ENCODE data around the gene FSTL4.

The FSTL4 gene

DNA sequence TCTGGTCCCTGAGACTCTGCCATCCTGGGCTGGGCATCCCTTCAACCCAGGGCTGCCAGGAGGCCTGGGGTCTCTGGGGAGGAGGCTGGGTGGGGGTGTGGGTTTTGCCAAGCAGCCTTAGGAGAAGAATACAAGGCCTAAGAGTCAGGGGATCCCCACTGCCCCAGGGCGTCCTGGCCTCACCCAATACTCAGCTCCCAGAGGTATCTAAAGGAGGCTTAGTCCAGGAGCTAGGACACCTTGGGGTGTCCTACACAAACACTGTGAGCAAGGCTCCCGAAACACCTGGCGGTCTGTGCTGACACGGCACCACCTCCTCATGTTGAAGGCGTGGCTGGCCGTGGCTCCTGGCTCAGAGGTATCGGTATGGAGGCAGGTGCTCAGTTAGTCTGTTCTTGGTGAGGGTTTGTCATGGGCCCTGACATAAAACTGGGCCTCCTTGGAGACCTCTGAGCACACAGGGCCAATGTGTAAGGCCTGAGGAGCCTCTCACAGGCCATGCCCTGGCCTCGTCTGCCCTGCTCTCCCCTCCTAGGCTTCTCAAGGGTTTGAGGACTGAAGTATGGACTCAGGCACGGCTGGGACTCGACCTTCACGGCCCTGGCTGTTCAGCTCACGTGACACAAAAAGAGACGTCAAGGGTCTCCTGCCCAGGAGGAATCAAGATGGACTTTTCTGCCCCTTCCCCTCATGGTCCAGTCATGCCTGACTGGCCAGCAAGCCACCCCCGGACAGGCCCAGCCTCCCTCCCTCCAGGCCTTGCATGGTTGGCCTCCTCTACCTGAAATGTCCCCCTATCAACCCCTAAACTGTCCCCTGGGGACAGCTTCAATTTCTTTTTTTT lies 277.3 kb downstream of the FSTL4 start:
- DNase-seq = no peak

DNA sequence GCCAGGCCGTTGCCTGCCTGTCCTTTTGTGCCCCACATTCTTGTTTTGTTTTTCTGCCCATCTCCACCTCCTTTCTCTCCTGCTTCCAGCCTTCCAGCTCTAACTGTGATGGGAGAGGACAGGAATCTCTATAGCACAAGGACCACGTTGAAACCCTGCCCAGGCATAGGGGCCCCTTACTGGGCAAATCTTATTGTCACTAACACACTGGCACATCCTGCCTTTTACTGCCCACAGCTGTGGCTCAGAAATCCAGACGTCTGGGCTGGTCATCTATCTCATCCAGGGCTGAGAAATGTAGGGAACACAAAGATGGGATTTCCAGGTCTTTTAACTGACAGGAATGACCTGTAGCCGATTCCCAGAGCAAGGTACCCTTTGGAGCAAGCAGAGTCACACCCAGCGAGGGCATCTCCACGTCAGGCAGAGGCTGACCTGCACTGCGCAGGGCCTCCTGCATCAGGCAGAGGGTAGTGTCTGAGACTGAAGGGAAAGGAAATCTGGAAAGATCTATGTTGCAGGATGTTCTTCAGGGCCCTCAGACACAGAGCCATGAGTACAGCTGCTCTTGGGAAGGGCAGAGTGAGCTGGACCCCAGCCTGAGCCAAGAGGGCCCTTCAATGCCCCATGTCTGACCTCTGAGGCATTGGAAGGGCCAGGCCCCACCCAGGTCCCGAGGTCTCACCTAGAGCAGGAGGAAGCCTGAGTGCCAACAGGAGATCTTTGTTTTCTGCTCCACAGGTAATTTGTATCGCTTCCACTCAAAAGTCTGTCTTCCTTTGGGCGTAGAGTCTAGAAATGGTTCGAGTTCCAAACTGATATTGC lies 278.8 kb downstream of the FSTL4 start:
- no peak for DNase-seq

DNA sequence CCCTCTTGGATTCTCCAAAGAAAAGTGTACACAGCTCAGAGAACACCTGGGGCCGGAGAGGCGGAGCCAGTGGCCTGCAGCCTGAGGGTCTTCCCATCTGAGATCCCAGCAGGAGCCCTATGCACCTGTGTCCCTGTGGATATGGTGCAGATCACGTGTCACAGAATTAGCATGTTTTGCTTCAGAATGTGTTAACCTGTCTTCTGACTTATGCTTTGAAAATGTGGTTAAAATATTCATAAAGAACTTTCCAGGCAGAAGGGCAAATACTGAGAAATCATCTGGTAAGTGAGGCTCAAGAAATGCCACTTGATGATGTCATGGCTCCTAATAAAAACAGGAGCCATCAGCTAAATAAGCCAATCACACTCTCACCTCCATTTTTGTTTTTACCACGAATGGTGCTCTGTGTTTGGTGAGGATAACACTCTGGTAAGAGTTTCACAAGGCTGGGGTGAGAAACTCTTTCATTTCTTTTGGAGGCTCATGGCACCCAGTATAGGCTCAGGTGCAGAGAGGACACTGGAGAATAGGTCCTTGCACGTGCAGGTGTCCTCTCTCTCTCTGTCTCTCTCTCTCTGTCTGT lies 279.8 kb downstream of the FSTL4 start:
- no peak for DNase-seq

DNA sequence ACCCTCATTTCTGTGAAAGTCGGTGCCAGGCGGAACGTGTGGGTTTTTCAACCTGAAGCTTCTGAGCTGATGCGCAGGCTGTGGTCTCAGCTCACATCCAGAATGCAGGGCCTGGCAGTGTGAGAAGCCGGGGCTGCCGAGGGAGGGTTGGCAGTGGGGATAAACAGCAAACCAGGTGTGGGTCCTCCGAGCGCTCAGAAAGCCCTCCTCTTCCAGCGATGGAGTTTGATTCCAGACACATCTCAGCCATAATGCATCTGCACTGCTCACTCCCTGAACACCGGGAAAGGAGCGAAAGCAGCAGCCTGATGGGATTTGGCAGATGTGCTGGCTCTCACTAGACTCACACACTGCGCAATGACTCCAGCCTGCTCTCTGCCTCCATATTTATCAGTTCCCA lies 280.4 kb downstream of the FSTL4 start:
- no peak for DNase-seq

DNA sequence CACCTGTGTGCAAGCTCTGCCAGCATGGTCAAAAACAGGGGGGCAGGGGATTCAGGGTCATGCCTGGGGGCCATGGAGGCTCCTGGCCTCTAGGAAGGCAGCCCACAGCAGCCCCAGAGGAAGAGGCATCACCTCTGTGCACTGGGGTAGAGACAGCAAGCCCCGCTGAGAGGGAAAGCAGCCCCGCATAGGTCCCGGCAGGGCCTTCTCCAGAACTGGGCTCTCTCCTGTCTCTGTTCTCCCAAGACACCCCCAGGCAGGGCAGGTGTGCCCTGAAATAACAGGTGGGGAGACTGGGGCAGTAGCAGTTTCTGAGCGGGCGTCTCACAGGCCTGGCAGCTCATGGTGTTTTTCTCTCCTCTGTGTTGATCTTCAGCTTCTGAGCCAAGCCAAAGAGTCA lies 281.4 kb downstream of the FSTL4 start:
- DNase-seq = no peak

DNA sequence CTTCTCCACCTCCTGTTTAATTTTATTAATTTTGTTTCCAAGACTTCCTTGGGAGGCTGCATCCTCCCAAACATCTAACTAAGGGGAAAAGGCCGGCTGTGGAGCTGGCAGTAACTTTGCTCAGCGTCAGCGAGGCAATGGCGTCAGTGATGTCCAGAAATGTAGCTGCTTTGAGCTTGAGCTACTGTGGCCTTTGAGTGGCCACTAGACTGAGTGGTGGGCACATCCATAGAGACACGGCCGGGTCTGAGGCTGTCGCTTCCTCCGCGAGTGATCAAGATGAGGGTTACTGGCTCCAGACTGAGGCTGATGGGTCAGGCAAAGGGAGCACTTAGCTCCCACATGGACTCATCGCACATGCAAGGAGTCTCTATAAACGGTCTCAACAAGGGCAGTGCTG lies 283.5 kb downstream of the FSTL4 start:
- no peak for DNase-seq

DNA sequence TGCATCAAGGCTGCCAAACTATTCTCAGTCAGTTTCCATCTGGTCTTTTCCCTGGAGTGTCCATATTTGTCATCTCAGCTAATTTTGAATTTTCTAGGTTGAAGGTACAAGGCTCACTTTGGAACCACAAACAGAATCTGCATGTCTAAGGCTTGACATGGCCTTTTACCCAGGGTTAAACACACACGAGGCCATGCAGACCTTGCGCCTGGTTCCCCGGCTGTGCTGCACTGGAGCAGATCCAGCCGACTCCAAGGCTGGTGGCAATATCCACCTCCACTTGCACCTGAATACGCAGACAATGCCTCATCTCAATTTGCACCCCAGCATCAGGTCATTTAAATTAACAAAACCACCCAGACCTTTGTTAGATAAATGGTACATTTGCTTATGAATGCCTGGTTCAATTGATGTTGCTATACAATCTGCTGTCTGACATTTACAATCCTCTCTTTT lies 284.4 kb downstream of the FSTL4 start:
- no peak for DNase-seq

DNA sequence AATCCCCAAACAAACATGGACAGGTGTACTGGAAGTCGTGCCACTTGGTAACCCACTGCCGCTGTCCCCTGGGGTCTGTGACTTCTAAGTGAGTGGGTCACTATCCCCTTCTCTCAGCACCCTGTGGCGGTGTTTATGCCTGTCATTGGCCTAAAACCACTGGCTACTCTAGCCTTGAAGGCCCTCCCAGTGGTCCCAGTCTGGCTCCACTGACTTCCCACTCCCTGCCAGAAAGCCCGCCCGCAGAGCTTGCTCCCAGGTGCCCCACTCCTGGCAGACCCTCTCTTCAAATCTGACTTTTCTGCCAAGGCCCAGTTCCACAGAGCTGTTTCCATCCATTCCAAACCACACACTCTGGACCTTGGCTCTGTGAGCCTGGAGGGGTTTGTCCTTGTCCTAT lies 286.0 kb downstream of the FSTL4 start:
- DNase-seq = no peak

DNA sequence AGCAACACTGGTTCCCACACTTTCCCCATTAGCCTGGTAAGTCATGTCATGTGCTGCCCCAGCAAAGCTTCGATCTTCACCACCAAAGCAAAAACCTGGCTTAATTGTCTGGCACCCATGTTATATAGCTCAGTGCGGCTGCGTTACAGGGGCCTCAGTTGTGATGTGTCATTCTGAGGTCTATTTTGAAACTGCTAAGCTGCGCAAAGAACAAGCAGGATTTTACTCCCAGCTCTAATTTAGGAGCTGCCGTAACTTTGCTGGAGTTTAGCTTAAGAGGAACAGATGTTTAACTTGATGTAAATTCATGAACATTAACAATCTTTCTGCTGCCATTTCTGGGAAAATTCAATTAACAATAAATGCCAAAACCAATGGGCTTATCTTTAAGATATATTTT lies 286.5 kb downstream of the FSTL4 start:
- no peak for DNase-seq

DNA sequence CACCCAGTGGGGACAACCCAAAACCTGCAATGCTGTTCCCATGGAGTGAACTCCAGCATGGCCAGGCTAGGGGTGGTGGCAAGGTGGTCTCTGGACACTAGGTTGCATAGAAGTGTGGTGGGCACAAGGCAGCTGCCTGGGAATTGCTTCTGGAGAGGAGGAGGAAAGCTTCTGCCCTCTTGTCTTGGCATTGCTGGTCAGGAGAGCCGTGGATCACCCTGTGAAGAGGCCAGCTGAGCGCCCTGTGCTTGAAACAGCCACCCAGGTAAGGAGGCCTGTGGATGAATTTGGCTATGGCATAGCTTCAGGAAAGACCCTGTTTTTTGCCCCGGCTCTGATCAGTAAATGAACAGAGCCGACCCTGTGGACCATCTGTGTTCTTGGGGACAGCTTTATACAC lies 287.4 kb downstream of the FSTL4 start:
- DNase-seq = no peak

DNA sequence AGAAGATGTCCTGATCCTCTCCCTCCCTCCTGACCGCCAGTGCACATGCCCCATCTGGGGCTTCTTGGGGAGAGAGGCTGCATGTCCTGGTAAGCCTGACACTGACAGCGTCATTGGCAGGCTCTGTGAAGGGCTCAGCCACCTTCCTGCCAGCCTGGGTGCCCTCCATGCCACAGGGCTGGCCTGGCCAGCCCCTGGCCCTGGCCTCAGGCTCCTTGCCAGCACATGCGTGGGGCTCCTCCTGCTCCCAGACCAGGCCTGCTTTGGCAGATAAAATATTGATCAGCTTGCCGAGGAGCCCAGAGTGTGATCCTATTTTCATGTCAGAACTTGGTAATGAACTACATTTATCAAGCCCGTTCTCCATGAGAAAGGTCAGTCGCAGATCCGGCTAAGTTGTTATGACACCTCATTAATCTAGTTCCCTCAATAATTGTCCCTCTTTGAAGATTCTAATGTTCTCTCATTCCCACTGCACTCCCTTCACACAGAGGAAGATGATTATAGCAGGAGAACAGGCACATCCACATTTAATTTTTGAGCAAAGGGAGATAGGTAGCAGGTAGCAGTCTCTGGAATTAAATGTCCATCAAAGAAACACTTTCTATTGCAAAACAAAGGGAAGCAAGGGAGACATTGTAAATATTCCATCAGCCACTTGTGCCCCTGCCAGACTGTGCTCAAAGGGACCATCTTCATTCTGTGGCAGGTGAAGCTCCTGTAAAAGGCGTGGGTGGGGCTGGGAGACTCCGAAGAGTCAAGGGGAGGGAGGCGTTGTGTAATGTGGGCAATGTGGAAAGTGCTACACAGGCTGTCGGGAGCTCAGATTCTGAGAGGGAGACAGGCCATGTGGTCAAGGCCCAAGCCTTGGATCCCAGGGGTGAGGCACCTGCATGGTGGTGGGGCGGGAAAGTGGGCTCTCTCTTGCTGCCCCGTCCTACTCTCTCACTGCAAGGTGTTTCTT lies 288.6 kb downstream of the FSTL4 start:
- no peak for DNase-seq

DNA sequence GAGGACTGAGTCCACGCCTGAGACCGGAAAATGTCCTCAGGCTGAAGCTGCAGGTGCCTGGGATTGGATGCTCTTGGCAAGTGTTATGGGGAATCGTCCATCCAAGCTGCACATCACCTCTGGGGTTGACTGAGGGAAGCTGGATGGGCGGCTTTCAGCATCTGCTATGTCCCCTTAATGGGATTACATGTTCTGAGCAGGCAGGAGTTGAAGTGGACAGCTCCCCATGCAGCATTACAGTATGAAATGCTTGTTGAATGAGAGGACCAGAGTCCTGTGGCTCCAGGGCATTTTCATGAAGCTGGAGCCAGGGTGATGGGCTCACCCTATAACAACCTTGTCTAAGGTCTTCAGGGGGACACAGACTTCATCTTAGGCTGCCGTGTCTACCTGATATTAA lies 289.6 kb downstream of the FSTL4 start:
- DNase-seq = no peak

DNA sequence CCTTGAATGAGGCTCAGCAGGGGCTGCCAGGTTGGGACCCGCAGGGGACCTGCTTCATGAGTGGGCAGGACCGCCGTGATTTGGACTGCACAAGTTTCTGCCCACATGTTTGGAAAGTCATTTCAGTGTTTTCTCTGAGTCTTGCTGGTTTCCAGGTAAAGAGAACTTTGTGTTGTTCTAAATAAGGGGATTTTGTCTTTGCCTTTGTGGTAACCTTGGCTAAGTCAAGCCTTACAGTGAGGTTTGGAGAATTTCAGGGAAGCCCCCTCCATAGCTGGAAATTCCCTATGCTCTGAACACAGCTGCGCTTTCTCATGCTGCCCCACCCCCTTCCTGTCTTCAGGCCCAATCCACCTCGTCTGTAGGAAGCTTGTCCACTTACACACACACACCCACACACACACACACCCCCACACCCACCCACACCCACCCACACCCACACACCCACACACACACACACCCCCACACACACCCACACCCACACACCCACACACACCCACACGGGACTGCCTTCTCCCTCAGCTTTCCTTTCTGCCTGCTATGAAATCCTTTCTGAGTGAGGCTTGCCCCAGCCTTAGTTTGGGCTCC lies 290.4 kb downstream of the FSTL4 start:
- no peak for DNase-seq

DNA sequence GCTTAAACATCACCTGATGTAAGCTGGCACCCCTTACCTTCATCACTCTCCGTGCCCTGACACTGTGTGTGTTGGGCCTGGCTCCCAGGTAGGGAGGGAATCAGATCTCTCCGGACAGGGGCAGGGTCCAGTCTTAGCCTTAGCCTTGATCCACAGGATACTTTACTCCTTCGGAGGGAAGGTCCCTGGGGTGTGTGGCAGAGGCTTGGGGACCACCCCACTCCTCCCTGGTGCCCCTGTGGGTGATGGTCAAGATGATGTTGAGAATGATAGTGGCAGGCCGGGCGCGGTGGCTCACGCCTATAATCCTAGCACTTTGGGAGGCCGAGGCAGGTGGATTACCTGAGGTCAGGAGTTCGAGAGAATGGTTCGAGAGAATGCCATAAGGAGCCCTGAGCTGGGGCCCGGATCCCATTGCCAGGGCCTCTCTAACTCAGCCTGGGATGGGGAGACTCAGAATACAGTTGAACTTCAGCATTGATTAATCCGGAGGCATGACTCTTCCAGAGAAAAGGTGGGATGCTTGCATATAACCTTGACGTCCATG lies 291.0 kb downstream of the FSTL4 start:
- no peak for DNase-seq

DNA sequence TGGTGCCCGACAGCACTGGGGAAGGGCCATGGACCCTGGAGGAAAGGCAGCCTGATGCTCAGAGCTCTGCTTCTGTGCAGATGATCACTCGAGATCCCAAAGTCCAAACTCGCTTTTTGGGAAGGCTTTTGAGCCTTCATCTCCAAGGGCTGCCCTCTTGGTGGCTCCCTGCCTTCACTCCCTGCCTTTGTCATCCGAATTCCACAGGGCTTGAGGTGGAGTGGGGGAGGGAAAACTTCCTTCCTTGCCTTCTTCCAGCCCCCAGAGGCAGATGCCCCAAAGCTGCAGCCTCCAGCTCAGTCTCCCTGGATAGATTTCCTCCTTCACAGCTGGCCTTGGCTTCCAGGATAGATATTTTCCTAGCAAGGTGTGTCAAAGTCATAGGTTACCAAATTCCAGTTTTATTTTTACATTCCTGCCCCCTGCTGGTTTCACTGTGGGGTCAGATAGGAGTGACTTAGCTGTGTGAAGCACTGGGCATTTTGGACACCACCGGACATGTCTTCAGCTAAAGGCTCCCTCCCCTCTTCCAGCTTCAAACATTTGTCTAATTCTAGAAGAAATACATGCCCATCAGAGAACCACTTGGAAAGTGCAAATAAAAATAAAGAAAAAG lies 292.3 kb downstream of the FSTL4 start:
- no peak for DNase-seq

DNA sequence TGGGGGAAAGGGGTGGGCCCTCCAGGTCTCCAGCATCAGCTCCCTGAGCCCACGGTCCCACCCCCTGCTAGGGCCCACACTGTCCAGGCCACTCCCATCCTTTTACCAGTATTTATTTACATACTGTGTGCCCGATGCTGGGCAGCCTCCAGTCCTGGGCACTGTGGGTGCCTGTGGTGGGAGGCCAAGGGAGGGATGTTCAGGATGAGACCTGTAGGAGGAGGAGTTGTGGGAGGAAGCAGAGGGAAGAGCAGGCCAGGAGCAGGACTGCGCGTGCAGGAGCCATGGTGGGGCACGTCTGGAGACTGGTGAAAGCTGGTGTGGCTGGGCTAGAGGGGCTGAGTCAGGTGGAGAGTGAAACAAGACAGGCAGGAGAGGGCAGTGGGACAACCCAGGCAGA lies 293.1 kb downstream of the FSTL4 start:
- no peak for DNase-seq

DNA sequence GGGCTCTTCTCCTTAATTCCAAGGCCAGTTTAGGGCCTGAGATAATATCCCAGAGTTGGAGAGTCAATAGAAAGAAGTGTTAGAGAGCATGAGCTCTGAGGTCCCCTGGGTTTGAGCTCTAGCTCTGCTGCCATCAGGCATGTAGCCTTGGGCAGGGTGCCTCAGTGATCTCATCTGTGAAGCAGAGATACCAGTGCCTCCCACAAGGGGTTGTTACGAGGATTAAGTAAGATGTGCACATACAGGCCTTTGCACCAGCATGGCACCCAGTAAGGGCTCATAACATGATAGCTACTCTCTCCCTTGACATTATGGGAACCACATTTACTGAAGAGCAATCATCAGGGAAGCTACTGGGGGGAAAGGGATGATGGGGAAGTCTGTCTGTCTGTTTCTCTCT lies 294.8 kb downstream of the FSTL4 start:
- no peak for DNase-seq

DNA sequence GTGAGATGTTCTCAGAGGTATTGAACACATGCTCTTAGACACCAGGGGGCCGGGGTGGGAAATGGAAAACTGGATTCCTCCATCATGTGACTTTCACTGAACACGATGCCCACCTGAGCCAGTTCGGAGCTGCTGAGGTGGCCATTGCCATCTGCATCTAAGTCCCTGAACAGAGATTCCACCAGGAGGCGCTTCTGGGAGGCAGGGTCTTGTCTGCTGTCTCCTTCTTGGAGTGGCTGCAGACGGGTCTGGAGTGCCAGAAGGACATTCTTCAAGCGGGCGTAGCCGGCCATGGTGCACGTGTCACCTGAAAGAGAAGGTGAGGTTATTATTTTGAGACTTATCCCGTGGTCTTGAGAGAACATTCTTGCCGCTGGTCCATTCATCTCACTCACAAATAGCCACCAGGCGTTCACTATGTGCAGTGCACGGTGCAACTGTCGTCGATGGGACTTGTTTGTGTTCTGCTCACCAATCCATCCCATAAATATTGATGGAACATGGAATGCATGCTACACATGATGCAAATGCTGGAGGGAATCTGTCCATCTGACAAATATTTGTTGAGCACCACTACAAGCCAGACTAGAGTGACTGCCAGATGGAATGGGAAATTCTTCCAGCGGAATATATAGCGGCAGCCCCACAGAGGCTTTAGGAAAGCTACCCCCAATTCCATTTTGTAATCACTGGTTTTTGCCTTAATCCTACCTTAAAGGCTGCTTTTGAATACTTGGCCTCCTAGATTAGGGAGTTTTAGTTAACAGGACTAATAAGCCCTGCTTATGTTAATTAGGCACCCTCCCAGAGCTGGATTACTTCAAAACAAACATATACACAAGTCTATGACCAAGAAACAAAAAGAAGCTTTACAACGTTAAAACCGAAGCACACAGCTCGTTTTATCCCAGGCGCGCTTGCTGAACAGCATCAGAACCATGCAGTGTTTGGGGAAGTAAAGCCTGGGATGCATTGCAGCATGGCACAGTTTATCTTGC lies 295.7 kb downstream of the FSTL4 start:
- no peak for DNase-seq

DNA sequence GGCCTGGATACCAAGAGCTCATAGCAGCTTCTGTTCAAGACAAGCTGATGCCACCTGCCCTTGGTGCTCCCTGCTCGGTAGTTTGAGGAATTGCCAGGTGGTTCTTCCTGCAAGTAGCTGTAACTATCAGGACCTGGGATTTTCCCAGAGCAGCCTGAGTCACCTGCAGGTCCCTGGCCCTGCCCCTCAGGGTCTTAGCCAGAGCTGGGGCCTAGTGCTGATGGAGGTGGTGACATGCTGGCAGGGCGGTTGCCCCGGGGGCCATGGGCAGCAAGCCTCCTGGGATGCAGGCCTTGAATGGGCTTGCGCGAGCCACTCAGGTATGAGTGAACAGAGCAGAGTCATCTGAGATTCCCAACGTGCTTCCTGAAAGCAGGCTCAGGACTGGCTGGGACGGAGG lies 298.3 kb downstream of the FSTL4 start:
- DNase-seq = no peak

DNA sequence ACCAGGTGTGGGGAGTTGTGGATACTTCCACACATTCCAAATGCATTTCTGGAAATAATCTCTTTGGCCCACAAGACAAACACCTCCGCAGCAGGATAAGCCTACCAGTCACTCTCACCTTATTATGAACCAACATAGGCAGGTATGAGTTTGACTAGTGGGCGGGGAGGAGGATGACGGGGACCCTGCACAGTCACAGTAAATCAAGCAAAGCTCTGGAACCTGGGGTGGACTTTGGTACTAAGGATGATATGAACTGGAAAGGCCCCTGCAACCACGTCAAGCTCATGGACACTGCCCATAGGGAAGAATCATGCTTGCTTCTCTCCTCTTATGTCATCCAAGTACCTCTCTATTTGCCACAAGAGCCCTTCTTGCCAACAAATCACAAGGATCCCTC lies 301.2 kb downstream of the FSTL4 start:
- no peak for DNase-seq

Data from activated CD4-positive, CD25-positive, alpha-beta regulatory T cell treated with anti-CD3 and anti-CD28 coated beads, Interleukin-2, amount 50 U/mL, for 72 hours (primary cell).